Right lobe of liver (tissue), 6 donors: ENCODE data around the gene ANKRD11. TPM values are rescaled to one million over a fixed set of nuclear protein-coding genes. Genes with fewer than 3 reads are reported as not detected.
"Not testable (repeated sequence)": the region's sequence is repeated elsewhere in the genome, so short reads cannot be mapped to it uniquely, and the experiment has no call there.

Source experiments
- ATAC-seq, 4 donors: fragments of 200-7000 bp; cut with Tn5 transposase; one replicate each; pipeline ENCODE4 v1.9.1; 2020; ENCODE audit warnings: mild to moderate bottlenecking in 4 of 4, moderate library complexity in 4 of 4
- DNase-seq, 3 donors: peaks; one replicate each; pipeline ENCODE4 v3.0.0-alpha.2; 2020
- H3K27ac ChIP-seq, 3 donors: fragments of 200-600 bp; one replicate each; pipeline ENCODE4 v1.8.0; 2022
- H3K27me3 ChIP-seq, 2 donors: fragments of 200-600 bp; one replicate each; pipeline ENCODE4 v1.8.0; 2022
- H3K36me3 ChIP-seq, 4 donors: fragments of 200-600 bp; sonication (generic) in 1 of 4; one replicate each; pipeline versions ENCODE4 v1.5.1 to v1.8.0; 2017 to 2022; ENCODE audit warnings: control low read depth in 1 of 4
- H3K4me1 ChIP-seq, 4 donors: fragments of 200-600 bp; sonication (generic) in 1 of 4; one replicate each; pipeline versions ENCODE4 v1.5.1 to v1.8.0; 2017 to 2022; ENCODE audit warnings: control low read depth in 1 of 4
- H3K4me3 ChIP-seq, 3 donors: fragments of 200-600 bp; one replicate each; pipeline ENCODE4 v1.8.0; 2022
- H3K9me3 ChIP-seq, 4 donors: fragments of 200-600 bp; sonication (generic) in 1 of 4; one replicate each; pipeline versions ENCODE4 v1.5.1 to v1.8.0; 2017 to 2022; ENCODE audit warnings: control low read depth in 1 of 4
- CTCF ChIP-seq, 4 donors: fragments of 200-600 bp in 3 of 4; fragments of 450-650 bp in 1 of 4; IDR thresholded peaks; one replicate each; pipeline versions ENCODE4 v1.5.1 to v1.8.0; 2016 to 2022; ENCODE audit warnings: antibody characterized with exemption in 4 of 4, mild to moderate bottlenecking in 2 of 4
- POLR2A ChIP-seq: fragments of 450-650 bp; IDR thresholded peaks from one replicate; pipeline ENCODE4 v1.6.1; 2017; ENCODE audit warnings: antibody characterized with exemption, mild to moderate bottlenecking
- WGBS: methylation state at CpG from one replicate; pipeline ENCODE4 v1.1.6; 2018; ENCODE audit warnings: low coverage, low lambda C conversion rate; ENCODE audit not compliant: insufficient coverage; ENCODE audit errors: missing lambda C conversion rate; 5-methylcytosine and 5-hydroxymethylcytosine counted together
- intact Hi-C, 2 donors: fragments of 100-400 bp; cut with DNase I; formaldehyde crosslinking; loops; one replicate each; pipeline versions ENCODE4 v1.11.2 to v1.14.1; 2022
- total RNA-seq, 6 experiments: library from RNA; depleted of rRNA in 2 of 6; stranded (reverse); fragments of >200 nt in 2 of 6; fragmentation: NEBNext Ultra II Directional in 3 of 6; extraction: Animal tissue kit (Norgen Biotek cat#: 25700) in 3 of 6; gene quantifications; one replicate each; pipeline versions ENCODE4 v1.1.0 to v1.2.4, GENCODE V29; 2016 to 2023
- donor health status: DM: no; HTN: yes; CAD: no.
- donor health status: DM: no; HTN: no; CAD: no.
- donor health status: DM: no; HTN: no; CAD: no.
- donor health status: DM: no; HTN: yes; CAD: no.
- donor health status: DM: no; HTN: yes; CAD: no.

ANKRD11 gene
- total RNA-seq, 6 experiments from 2014 or later = 26.2 to 65.8 (median 41.6) TPM

GRCh38 chr16:89455178-89455577, 35.2 kb downstream of the ANKRD11 start:
- DNase-seq = no peak
- H3K9me3 ChIP-seq = no peaks in the 10 kb centered on the region
- no peaks in the 10 kb centered on the region for H3K27me3 ChIP-seq
- 88% methylated on average over 1 of the region's 2 CpGs for WGBS
- no peaks in the 10 kb centered on the region for H3K36me3 ChIP-seq
- no peak for ATAC-seq
- intact Hi-C loops = no loop called here
- TF ChIP-seq CTCF (IDR thresholded peaks at IDR 0.05) (no peak), POLR2A (no peak)
- H3K4me3 ChIP-seq = no peak overlapping the region
- peaks cover 0 to 14% (median 0%) of the 10 kb centered on the region in 4 donors for H3K4me1 ChIP-seq
- H3K27ac ChIP-seq = no peak overlapping the region

- H3K4me1 ChIP-seq = peaks cover 0 to 18% (median 0%) of the 10 kb centered on the region in 4 donors
- ATAC-seq, H3K9me3 ChIP-seq, H3K4me3 ChIP-seq, DNase-seq, H3K27ac ChIP-seq, H3K27me3 ChIP-seq, intact Hi-C loops, H3K36me3 ChIP-seq: not testable (repeated sequence)
- WGBS = 70% methylated on average over 1 of the region's 3 CpGs
These were observed 35.8 kb downstream of the ANKRD11 start for GRCh38 chr16:89454378-89455125.

- no peaks in the 10 kb centered on the region for H3K36me3 ChIP-seq
- no peak overlapping the region for H3K4me3 ChIP-seq
- H3K27ac ChIP-seq = no peak overlapping the region
- H3K9me3 ChIP-seq = no peaks in the 10 kb centered on the region
- ATAC-seq (peak; percentile 52 to 68 (median 58)), DNase-seq (no peak)
- 53% methylated on average over 6 of the region's 13 CpGs for WGBS
- H3K4me1 ChIP-seq = peaks cover 0 to 18% (median 0%) of the 10 kb centered on the region in 4 donors
- TF ChIP-seq POLR2A = no peak
- TF ChIP-seq CTCF (IDR thresholded peaks at IDR 0.05) = peak in 1 of 4 donors; percentile 9
- intact Hi-C loops = no loop called here
- no peaks in the 10 kb centered on the region for H3K27me3 ChIP-seq
These were observed 36.6 kb downstream of the ANKRD11 start for GRCh38 chr16:89453501-89454321.

- H3K27me3 ChIP-seq = no peaks in the 10 kb centered on the region
- intact Hi-C loops = no loop called here
- H3K4me3 ChIP-seq = no peak overlapping the region
- WGBS = 67% methylated on average over 7 of the region's 7 CpGs
- TF ChIP-seq CTCF (IDR thresholded peaks at IDR 0.05) = no peak
- no peak for TF ChIP-seq POLR2A
- H3K9me3 ChIP-seq = no peaks in the 10 kb centered on the region
- H3K27ac ChIP-seq = no peak overlapping the region
- ATAC-seq (no peak), DNase-seq (no peak)
- H3K4me1 ChIP-seq = peaks cover 0 to 18% (median 0%) of the 10 kb centered on the region in 4 donors
- H3K36me3 ChIP-seq = no peaks in the 10 kb centered on the region
These were observed 37.4 kb downstream of the ANKRD11 start for GRCh38 chr16:89452925-89453324.

- TF ChIP-seq CTCF (IDR thresholded peaks at IDR 0.05) (no peak), POLR2A (no peak)
- intact Hi-C loops = no loop called here
- Histone ChIP-seq H3K36me3 (no peaks in the 10 kb centered on the region), H3K27me3 (no peaks in the 10 kb centered on the region), H3K27ac (no peak overlapping the region), H3K9me3 (no peaks in the 10 kb centered on the region), H3K4me3 (no peak overlapping the region), H3K4me1 (peaks cover 0 to 18% (median 2%) of the 10 kb centered on the region in 4 donors)
- no peak for ATAC-seq
- DNase-seq = no peak
- 40% methylated on average over 2 of the region's 4 CpGs for WGBS
These were observed 38.1 kb downstream of the ANKRD11 start for GRCh38 chr16:89452241-89452640.
